Pancreas (tissue), 10 donors: ENCODE data around the gene WDR12. TPM values are rescaled to one million over a fixed set of nuclear protein-coding genes. Genes with fewer than 3 reads are reported as not detected.
"Not testable (repeated sequence)": the region's sequence is repeated elsewhere in the genome, so short reads cannot be mapped to it uniquely, and the experiment has no call there.

Experiments used
- ATAC-seq, 4 donors: fragments of 200-7000 bp; cut with Tn5 transposase; one replicate each; pipeline versions ENCODE4 v1.8.0 to v1.9.1; 2020; ENCODE audit warnings: mild to moderate bottlenecking in 4 of 4, moderate library complexity in 4 of 4
- DNase-seq, 6 donors: peaks; one replicate each; pipeline ENCODE4 v3.0.0-alpha.2; 2020
- FAIRE-seq: peaks from 2 replicates; lab custom pipeline; 2012; peaks lifted over from hg19 to GRCh38; lab: Jason Lieb, UNC
- H3K27ac ChIP-seq, 4 donors: fragments of 200-600 bp; sonication (generic); 1 replicate in 3 of 4; 2 replicates in 1 of 4; pipeline versions ENCODE4 v1.5.0 to v1.8.0; 2020
- H3K27me3 ChIP-seq, 4 donors: fragments of 200-600 bp; one replicate each; pipeline ENCODE4 v1.8.0; 2021
- H3K36me3 ChIP-seq, 3 donors: fragments of 200-600 bp; sonication (generic) in 1 of 3; one replicate each; pipeline versions ENCODE4 v1.5.0 to v1.8.0; 2020 to 2021
- H3K4me1 ChIP-seq, 3 donors: fragments of 200-600 bp; one replicate each; pipeline ENCODE4 v1.8.0; 2021
- H3K4me3 ChIP-seq, 4 donors: fragments of 200-600 bp; sonication (generic) in 2 of 4; one replicate each; pipeline versions ENCODE4 v1.5.0 to v1.8.0; 2020 to 2021
- H3K9me3 ChIP-seq, 4 donors: fragments of 200-600 bp; one replicate each; pipeline ENCODE4 v1.8.0; 2021
- CTCF ChIP-seq, 4 donors: fragments of 200-600 bp; sonication (generic) in 3 of 4; IDR thresholded peaks; one replicate each; pipeline versions ENCODE4 v1.5.0 to v1.8.0; 2021; ENCODE audit warnings: antibody characterized with exemption in 4 of 4
- WGBS, 2 donors: extraction: QIAGEN DNeasy Blood & Tissue Kit; methylation state at CpG; one replicate each; pipeline ENCODE4 v1.1.7; 2013; 5-methylcytosine and 5-hydroxymethylcytosine counted together
- intact Hi-C, 3 donors: fragments of 100-400 bp; cut with DNase I; formaldehyde crosslinking; loops; one replicate each; pipeline versions ENCODE4 v1.11.1 to v1.14.2; 2022
- polyA plus RNA-seq, 2 donors: library from polyadenylated mRNA; stranded (reverse); fragments of 200-250 nt; gene quantifications; one replicate each; pipeline ENCODE4 v1.2.3, GENCODE V29; 2013
- total RNA-seq, 6 donors: library from RNA; stranded (reverse); fragmentation: NEBNext Ultra II Directional in 4 of 6; extraction: Animal tissue kit (Norgen Biotek cat#: 25700) in 4 of 6; gene quantifications; one replicate each; pipeline versions ENCODE4 v1.2.1 to v1.2.4, GENCODE V29; 2021 to 2023
- donor health status: healthy with polysubstance abuse.
- donor health status: DM: no; HTN: no; CAD: no; lungs with moderate emphysema.
- donor health status: DM: no; HTN: no; CAD: no.
- donor health status: control.
- donor health status: control.
- donor health status: Bipolar disorder and iron deficiency.
- donor health status: DM: yes; HTN: yes; CAD: no.
- donor health status: DM: no; HTN: no; CAD: no.
- donor health status: DM: no; HTN: no; CAD: no.
- donor health status: DM: yes; HTN: yes; CAD: no.

The WDR12 gene
- total RNA-seq: 10 to 100 TPM in 4 of 6 donors, 1 to 10 TPM in 2; 5.4 to 17.5 (median 14.9) TPM
- polyA plus RNA-seq: 10 to 100 TPM; 10.7 to 15.0 TPM

- Histone ChIP-seq H3K27me3 (no peaks in the 10 kb centered on the region), H3K4me1 (peaks cover 5 to 14% (median 9%) of the 10 kb centered on the region in 3 donors), H3K4me3 (peak within 1 kb of the TSS; percentile 33 to 71 (median 64)), H3K27ac (peak within 1 kb of the TSS; percentile 58 to 81 (median 72)), H3K9me3 (no peaks in the 10 kb centered on the region), H3K36me3 (no peaks in the 10 kb centered on the region)
- intact Hi-C loops: no loop called here
- TF ChIP-seq CTCF (IDR thresholded peaks at IDR 0.05): no peak
- peak; percentile 92 to 98 (median 96) for ATAC-seq
- no peak for FAIRE-seq
- DNase-seq: peak; percentile 87 to 96 (median 92)
- WGBS, 2 donors: 0% methylated on average over 39 of the region's 39 CpGs
These were observed at the start of gene WDR12, which contains the start of gene CARF for GRCh38 chr2:202911512-202912341. TSS of gene WDR12 (minus strand) at chr2:202911673. CDS start at chr2:202911476, 197 bp downstream. TSS of gene CARF (plus strand) at chr2:202912275. CDS start at chr2:202941903, 29,628 bp downstream.

DNA sequence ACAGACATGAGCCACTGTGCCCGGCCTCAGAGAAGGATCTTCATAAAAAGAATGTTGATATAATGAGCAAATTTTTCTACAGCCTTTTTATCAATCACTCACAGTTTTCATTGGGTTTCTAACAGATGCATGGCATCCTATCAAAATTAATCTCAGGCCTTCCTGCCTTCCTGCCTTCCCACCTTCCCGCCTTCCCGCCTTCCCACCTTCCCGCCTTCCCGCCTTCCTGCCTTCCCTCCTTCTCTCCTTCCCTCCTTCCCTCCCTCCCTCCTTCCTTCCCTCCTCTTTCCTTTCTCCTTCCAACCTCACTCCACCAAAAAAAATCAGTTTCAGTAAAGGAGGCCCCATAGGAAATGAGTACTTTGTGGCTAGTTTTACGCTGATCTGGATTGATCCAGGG is 49.1 kb upstream of the WDR12 start:
- 95 to 97% methylated on average over 6 of the region's 6 CpGs for WGBS, 2 donors
- no peak overlapping the region for H3K27ac ChIP-seq
- ATAC-seq (no peak), DNase-seq (no peak), FAIRE-seq (no peak)
- no peak for TF ChIP-seq CTCF (IDR thresholded peaks at IDR 0.05)
- no peaks in the 10 kb centered on the region for H3K4me1 ChIP-seq
- H3K27me3 ChIP-seq: no peaks in the 10 kb centered on the region
- H3K36me3 ChIP-seq: no peaks in the 10 kb centered on the region
- H3K4me3 ChIP-seq: no peak overlapping the region
- intact Hi-C loops: no loop called here
- no peaks in the 10 kb centered on the region for H3K9me3 ChIP-seq

GRCh38 chr2:202950592-202950991 is 39.1 kb upstream of the WDR12 start:
- H3K27ac ChIP-seq: no peak overlapping the region
- WGBS, 2 donors: 44 to 54% methylated on average over 2 of the region's 2 CpGs
- no peak for TF ChIP-seq CTCF (IDR thresholded peaks at IDR 0.05)
- H3K36me3 ChIP-seq: peaks cover 0 to 11% (median 0%) of the 10 kb centered on the region in 3 donors
- ATAC-seq (no peak), FAIRE-seq (no peak), DNase-seq (no peak)
- no peaks in the 10 kb centered on the region for H3K27me3 ChIP-seq
- no peaks in the 10 kb centered on the region for H3K4me1 ChIP-seq
- intact Hi-C loops: no loop called here
- no peaks in the 10 kb centered on the region for H3K9me3 ChIP-seq
- no peak overlapping the region for H3K4me3 ChIP-seq

GRCh38 chr2:202949333-202949732 is 37.9 kb upstream of the WDR12 start:
- 97 to 99% methylated on average over 3 of the region's 3 CpGs for WGBS, 2 donors
- H3K27me3 ChIP-seq, H3K4me3 ChIP-seq, H3K4me1 ChIP-seq, DNase-seq, H3K27ac ChIP-seq, FAIRE-seq, H3K9me3 ChIP-seq, ATAC-seq, intact Hi-C loops: not testable (repeated sequence)
- peaks cover 0 to 13% (median 0%) of the 10 kb centered on the region in 3 donors for H3K36me3 ChIP-seq

DNA sequence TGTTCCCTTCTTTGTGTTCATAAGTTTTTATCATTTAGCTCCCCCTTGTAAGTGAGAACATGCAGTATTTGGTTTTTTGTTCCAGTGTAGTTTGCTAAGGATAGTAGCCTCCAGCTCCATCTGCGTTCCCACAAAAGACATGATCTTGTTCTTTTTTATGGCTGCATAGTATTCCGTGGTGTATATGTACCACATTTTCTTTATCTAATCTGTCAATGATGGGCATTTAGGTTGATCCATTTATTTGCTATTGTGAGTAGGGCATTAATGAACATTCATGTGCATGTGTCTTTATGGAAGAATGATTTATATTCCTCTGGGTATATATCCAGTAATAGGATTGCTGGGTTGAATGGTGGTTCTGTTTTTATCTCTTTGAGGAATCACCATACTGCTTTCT is 34.0 kb upstream of the WDR12 start:
- Histone ChIP-seq H3K4me1 (peaks cover 0 to 6% (median 0%) of the 10 kb centered on the region in 3 donors), H3K27me3 (no peaks in the 10 kb centered on the region), H3K27ac (no peak overlapping the region), H3K9me3 (no peaks in the 10 kb centered on the region), H3K36me3 (peaks cover 0 to 6% (median 0%) of the 10 kb centered on the region in 3 donors), H3K4me3 (no peak overlapping the region)
- no peak for TF ChIP-seq CTCF (IDR thresholded peaks at IDR 0.05)
- 96% methylated on average over 2 of the region's 2 CpGs for WGBS, 2 donors
- DNase-seq: no peak
- ATAC-seq: no peak
- no peak for FAIRE-seq
- intact Hi-C loops: no loop called here
